Bone marrow (tissue), 2 donors: ENCODE data around the gene NCR2.

ENCODE experiments used
- DNase-seq, 2 donors: peaks; one replicate each; lab custom pipeline; 2025; lab: John Stamatoyannopoulos, UW

The NCR2 gene

DNA sequence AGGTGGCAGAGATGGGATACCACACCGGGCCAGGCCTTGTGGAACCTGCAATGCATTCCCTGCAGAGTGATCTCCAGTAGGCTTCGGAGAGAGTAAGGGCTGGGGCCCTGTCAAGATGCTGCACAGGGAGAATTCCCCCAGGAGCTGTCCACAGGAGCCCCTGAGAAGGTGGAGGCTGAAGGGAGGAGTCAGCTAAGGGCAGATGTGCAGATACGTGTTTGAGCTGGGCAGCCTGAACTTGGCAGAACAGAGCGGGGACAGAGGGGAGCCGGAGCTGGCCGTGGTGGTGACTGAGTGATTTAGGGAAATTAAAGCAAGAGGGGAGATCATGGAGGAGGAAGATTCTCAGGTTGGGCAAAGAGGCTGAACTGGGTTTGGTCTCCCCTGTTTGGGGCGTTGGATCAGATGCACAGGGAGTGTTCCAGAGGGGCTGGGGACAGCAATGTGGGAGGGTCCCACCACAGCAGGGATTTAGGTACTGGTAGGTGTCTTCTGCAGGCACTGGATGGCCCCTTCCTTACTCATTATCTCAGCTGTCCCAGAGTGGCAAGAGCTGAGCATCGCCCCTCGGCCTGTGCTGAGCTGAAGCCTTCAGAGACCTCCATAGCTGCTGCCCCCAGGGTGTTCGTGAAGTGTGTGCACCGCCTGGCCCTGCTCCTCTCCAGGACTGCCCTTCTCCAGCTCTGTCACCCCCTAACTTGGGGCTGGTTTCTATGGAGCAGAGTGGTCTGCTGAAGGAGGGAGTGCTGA is 3.8 kb upstream of the NCR2 start:
- no peak for DNase-seq

DNA sequence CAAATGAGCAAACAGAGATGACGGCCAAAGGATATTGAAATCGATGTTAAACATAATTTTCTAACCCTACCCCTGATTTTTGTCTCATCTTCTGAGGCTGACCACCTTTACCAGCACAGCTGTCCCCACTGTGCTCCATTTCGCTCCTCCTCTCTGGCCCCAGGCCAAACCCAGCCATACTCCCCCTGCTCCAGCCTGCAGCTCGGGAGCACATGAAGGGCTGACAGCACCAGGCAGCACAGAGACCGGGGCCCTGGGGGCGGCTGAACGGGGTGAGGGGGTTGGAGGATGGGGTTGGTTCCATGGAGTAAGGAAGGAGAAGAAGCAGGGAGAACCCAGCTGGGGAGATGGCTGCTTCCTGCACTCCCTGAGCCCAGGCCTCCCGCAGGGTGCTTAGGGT is 3.2 kb upstream of the NCR2 start:
- DNase-seq, result no peak

DNA sequence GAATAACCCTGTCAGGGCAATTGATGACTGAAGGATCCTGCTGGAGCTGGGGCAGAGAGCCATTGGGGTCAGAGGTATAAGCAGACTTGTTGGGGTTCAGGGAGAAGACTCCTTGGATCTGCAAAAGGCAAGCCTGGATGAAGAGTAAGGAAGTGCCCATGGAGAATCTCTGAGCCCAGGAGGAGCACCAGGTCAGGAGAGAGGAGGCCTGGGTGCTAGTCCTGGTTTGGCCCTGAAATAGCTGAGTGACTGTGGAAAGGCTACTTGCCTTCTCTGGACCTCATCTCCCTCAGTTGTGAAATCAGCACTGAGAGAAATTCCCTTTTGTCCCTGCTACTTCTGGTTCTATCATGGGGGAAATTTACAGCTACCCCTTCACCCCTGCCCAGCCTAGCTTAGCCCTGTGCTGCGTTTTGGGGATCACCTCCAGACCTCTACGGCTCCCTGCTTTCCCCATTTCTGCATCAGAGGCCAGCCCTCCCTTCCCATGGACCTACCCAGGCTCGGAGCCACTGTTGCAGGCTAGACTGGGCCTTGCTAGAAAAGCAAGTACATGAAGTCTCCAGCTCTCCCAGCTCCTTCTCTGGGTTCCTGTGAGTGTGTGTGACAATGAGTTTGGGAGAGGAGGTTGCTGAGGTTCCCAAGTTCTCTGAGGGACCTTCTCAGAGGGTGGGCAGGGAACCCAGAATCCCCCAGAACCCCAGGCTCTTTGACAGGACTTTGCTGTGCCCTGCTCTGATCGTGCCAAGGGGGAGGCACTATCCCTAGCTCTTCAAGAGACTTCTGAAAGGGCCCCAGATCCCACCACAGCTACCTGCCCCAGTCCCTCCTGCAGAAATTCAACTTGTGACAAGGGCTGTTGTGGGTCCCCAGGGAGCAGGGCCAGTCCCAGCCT is 2.3 kb upstream of the NCR2 start:
- DNase-seq, result no peak

DNA sequence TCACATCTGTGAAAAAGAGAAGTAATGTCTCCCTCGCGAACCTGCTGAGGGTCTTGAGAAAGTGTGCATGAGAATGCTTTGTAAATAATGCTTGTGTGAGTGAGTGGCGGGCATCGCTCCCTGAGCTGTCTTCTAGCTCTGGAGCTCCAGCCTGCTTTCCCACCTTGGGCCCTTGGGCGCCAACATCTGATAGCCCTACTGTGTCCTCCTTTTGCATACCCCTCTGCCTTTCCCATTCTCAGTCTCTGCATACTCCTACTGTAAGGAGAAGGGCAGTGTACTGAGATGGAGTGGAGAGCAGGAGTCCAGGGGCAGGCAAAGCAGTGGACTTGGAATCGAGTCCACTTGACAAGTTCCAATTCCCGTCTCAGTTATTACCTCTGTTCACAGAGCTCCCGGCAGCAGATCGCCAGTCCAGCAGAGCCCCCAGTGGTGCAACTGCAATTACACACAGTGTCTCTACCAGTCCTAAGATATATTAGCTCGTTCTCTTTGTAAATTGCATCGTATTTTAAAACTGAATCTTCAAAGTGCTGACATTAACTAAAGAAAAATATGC is 847 bp upstream of the NCR2 start:
- no peak for DNase-seq

GRCh38 chr6:41335943-41336342 is 535 bp downstream of the NCR2 start:
- no peak for DNase-seq

- no peak for DNase-seq
Measured at GRCh38 chr6:41336824-41337223, 1.4 kb downstream of the NCR2 start.

DNA sequence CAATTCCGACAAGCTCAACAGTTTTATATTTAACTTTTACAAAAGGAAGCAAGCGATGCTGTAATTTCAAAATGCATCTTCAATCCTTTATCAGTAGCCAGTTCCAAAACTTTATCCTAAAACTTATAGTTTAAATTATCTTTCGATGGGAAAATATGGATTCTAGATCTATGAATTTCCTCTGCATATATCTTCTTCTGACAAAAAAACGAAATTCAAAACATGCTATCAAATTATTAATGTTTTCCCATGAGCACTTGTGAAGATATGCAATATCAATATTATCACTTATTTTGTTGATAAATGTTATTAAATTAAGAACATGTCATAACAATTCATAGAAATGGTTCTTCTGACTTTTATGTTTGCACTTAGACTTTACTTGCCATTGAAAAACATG is 2.3 kb downstream of the NCR2 start:
- no peak for DNase-seq

DNA sequence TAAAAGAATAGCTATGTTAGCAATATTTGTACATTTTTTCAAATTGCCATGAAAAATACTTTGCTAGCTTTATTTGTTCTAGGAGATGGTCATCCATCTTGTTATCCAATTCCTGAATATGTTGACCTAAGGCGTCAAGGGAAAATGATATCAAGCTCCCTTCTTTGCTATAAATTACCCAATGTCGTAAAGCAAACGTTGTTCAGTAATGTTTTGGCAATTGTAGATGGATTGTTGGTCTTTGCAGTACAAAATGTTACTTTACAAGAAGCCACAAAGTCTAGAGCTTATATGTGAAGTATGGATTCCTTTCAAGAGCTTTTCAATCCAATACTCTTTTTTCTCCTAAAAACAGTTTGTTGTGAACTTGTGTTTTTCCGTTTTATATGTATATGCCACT is 3.3 kb downstream of the NCR2 start:
- DNase-seq, result no peak

DNA sequence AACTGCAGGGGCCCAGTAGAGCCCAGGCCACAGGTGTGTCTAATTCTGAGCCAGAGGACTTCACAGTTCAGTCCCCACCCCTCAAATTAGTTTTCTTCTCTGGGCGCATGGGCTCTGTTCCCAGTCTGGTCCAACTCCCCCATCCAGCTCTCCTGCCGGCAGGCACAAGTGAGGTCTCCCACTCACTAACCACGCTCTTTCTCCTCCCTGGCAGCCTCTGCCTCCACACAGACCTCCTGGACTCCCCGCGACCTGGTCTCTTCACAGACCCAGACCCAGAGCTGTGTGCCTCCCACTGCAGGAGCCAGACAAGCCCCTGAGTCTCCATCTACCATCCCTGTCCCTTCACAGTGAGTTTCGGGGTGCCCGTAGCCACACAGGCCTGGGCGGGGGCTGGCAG is 6.2 kb downstream of the NCR2 start:
- no peak for DNase-seq

DNA sequence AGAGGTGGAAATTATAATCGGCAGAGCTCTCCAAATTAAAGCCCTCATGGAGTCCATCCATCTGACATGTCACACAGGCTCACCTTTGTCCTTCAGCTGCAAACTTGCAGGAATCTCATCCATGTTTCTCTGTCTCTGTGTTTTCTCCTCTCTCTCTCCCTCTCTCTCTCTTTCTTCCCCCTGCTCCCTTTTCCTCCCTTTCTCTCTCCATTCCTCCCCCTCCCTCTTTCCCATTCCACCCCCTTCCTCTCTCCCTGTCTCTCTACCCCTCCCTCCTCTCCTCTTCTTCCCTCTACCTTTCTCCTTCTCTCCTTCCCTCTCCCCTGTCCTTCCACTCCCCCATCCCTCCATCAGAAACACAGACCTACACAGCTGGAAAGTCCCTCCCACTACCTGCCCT is 6.8 kb downstream of the NCR2 start:
- no peak for DNase-seq

- no peak for DNase-seq
Measured at GRCh38 chr6:41343641-41344187, 8.3 kb downstream of the NCR2 start.

DNA sequence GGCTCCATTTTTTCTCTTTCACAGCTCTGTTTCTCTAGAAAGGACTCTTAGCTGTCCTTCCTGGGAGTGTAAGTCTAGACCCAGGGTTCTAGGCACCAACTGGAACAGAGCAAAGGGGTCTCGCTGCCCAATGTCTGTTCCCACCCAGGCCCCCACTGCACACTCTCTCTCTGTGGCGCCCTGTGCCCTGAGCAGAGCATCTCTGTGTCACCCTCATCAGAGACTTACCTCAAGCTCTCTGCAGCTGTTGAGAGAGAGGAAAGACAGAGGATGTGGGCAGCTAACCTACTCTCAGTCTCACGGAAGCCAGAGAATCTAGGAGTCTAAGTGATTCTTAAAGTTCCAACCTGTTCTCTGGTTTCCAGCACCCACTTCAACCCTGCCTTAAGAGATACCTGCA is 9.5 kb downstream of the NCR2 start:
- no peak for DNase-seq

- DNase-seq, result no peak
Measured at GRCh38 chr6:41345901-41346300, 10.5 kb downstream of the NCR2 start.

- no peak for DNase-seq
Measured at GRCh38 chr6:41346441-41346840, 11.0 kb downstream of the NCR2 start.

GRCh38 chr6:41347378-41348050 is 12.1 kb downstream of the NCR2 start:
- DNase-seq, result no peak

DNA sequence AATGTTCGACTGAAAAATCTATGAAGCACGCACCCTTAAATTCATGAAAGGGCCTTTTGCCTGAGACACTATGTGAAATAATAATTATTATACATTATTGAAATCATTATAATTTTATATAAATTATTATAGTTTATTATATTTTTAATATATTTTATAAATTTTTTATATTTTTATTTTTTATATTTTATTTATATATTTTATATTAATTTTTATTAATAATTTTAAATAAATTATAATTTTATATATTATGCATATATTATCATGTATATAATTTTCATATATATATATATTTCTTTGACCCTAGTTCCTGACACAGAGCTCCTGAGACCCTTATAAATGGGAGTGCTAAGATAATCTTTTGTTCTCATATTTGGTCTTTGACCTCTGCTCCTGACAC is 13.5 kb downstream of the NCR2 start:
- DNase-seq, result no peak

DNA sequence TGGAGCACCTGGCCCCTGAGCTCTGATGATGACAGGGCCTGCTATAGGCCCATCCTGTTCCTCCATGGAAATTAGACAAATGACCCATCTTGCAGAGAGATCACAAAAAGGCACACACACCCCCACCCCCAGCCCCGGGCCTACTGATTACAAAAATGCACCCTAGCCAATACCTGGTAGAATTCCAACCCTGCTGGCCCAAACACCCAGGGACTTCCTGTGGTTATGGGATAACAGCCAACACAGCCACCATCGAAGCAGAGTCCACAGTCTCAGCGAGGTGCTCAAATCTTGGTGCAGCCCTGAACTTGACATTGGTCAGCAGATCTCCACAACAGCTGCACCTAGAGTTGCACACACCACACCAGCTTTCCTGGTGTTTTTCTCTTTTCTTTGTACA is 17.0 kb downstream of the NCR2 start:
- no peak for DNase-seq

DNA sequence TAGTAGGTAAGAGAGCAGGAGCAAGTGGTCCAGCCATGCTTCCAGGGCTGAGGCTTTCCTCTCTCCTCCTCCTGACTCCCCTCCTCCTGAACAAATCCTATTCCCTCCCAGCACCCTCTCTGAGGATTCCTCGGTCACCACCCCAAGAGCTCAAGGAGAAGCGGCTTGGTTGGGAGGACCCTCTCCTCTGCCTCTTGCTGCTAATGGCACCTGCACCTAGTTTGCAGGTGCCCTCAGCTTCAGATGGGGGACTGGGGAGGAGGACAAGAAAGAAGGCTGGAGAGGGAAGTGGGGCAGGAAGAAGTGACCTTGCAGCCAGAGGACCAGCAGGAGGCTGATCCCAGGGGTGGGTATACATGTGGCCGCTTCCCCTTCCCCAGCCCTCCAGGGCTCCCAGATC is 17.5 kb downstream of the NCR2 start:
- no peak for DNase-seq

DNA sequence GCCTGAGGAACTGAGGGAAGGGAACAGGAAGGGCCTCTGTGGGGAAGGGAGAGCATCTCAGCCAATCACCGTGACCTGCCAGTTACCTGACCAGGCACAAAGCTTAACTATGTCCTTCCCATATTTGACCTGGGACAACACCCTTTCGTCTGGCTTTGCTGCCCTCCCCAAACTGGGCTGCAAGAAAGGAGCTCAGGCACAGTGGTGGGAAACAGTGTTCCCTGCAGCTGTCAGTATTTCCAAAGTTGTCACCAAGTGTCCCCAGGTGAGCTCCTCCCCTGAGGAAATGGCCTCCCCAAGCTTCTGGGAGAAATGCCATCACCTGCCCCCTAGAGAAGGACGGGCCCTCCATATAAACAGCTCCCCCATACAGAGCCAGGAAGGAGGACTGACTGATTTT is 17.9 kb downstream of the NCR2 start:
- no peak for DNase-seq

DNA sequence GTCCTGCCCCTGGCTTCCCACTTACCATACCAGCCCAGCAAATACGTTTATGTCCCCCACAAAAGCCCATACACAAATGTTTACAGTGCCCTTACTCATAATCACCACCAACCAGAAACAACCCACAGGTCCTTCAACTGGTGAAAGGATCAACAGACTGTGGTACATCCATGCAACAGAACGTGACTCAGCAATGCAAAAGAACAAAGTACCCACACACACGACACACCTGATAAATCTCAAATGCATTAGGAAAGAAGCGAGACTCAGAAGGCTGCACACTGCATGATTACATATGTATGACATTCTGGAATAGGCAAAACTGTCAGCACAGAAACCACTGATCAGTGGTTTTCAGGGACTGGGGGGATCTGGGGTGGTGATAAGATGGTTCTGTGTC is 20.5 kb downstream of the NCR2 start:
- no peak for DNase-seq

DNA sequence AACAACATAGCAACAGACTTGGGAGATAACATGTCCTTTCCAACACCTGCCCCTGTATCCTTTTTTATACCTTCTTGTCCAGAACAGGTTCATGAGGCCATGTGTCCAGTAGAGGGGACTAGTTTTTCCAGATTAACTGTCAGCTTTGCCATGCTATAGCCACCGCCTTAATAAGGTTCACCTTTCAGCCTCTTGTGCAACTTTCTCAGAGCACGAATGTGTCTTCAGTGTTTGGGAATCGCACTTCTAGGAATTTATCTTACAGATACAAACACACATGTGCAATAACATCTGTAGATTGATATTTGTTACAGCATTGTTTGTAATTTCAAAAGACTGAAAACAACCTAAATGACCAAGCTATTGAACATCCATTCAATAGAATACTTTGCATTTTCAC is 21.4 kb downstream of the NCR2 start:
- DNase-seq, result no peak

GRCh38 chr6:41358503-41358902 is 23.1 kb downstream of the NCR2 start:
- DNase-seq, result no peak
